ENCODE measurements around the gene HES7.
A peak's percentile ranks its signal among the peaks of the same experiment; 100 is the strongest.

The HES7 gene

GRCh38 chr17:8155231-8155995 is 31.5 kb upstream of the HES7 start:
- DNase-seq: no peak

GRCh38 chr17:8154608-8155155 is 30.8 kb upstream of the HES7 start:
- no peak for DNase-seq

- DNase-seq: peak; percentile 35
These were observed 30.2 kb upstream of the HES7 start for GRCh38 chr17:8153957-8154607.

GRCh38 chr17:8153525-8153956 is 29.6 kb upstream of the HES7 start:
- no peak for DNase-seq

GRCh38 chr17:8153031-8153451 is 29.1 kb upstream of the HES7 start:
- no peak for DNase-seq

GRCh38 chr17:8152112-8152775 is 28.3 kb upstream of the HES7 start, which contains the start of gene PER1:
PER1 (minus strand) TSS chr17:8152404; CDS start chr17:8150706, 1,698 bp downstream.
- peak; percentile 66 for DNase-seq

GRCh38 chr17:8151641-8152111 is 27.8 kb upstream of the HES7 start:
- no peak for DNase-seq

GRCh38 chr17:8151120-8151640 is 27.3 kb upstream of the HES7 start:
- peak; percentile 14 for DNase-seq

- no peak for DNase-seq
These were observed 26.6 kb upstream of the HES7 start for GRCh38 chr17:8150194-8151119.

- no peak for DNase-seq
These were observed 25.7 kb upstream of the HES7 start for GRCh38 chr17:8149419-8150193.

GRCh38 chr17:8148560-8148959 is 24.7 kb upstream of the HES7 start:
- DNase-seq: no peak

- DNase-seq: no peak
These were observed 24.0 kb upstream of the HES7 start for GRCh38 chr17:8147805-8148404.

GRCh38 chr17:8147141-8147804 is 23.4 kb upstream of the HES7 start:
- no peak for DNase-seq

GRCh38 chr17:8146381-8147140 is 22.7 kb upstream of the HES7 start:
- no peak for DNase-seq

- no peak for DNase-seq
These were observed 21.9 kb upstream of the HES7 start for GRCh38 chr17:8145811-8146210.

GRCh38 chr17:8144401-8145231 is 20.7 kb upstream of the HES7 start:
- DNase-seq: no peak

- DNase-seq: no peak
These were observed 19.9 kb upstream of the HES7 start for GRCh38 chr17:8143581-8144400.
